Gastrocnemius medialis (tissue), 4 donors: ENCODE results near the gene CCDC78.

Source experiments
- CTCF ChIP-seq, 5 experiments: fragments of 450-650 bp in 3 of 5; fragments of 200-600 bp in 2 of 5; sonication (generic) in 2 of 5; IDR thresholded peaks in 4 of 5; conservative IDR thresholded peaks in 1 of 5; 1 replicate in 4 of 5; 2 replicates in 1 of 5; pipeline ENCODE4 v1.5.1; 2016 to 2019; ENCODE audit warnings: antibody characterized with exemption in 5 of 5, mild to moderate bottlenecking in 3 of 5, moderate library complexity in 3 of 5
- POLR2A ChIP-seq, 2 donors: fragments of 450-650 bp; IDR thresholded peaks; one replicate each; pipeline ENCODE4 v1.6.1; 2017; ENCODE audit warnings: antibody characterized with exemption in 2 of 2, mild to moderate bottlenecking in 2 of 2, moderate library complexity in 2 of 2

DNA sequence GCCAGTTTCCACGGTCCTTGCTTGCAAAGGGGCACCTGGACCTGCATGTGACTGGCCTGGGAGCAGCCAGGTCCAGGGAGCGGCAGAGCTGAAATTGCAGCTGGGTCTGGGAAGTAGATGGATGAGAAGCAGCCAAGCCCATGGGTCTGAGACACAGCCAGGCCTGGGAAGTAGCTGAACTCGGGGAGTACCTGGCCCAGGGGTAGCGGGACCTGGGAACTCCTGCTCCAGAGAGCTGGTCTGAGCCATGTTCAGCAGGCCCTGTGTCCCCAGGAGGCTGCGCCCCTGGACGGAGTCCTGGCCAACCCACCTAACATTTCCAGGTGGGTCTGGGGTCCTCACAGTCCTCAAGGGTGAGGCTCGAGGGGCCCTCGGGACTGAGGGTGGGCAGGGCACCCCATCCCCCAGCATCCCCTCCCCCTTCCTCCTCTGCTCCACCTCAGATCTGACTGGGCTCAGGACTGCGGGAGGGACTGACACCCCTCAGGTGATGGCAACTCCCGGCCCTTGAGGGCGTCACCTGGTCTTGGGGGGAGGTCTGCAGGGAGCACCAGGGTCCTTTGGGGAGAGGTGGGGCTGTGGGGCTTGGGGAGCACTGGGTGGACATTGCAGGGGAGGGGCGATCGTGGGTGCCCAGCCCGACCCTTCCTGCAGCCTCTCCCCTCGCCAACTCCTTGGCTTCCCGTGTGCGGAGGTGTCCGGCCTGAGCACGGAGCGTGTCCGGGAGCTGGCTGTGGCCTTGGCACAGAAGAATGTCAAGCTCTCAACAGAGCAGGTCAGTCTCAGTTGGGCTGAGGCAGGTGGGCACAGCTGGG lies 37.3 kb upstream of the CCDC78 start:
- TF ChIP-seq POLR2A (IDR thresholded peaks at IDR 0.05) = no peak
- TF ChIP-seq CTCF (IDR thresholded peaks at IDR 0.05 in 4 of 5, conservative IDR thresholded peaks at IDR 0.05 in 1 of 5) = no peak
